Measurements from ENCODE around the gene BTBD3.

DNA sequence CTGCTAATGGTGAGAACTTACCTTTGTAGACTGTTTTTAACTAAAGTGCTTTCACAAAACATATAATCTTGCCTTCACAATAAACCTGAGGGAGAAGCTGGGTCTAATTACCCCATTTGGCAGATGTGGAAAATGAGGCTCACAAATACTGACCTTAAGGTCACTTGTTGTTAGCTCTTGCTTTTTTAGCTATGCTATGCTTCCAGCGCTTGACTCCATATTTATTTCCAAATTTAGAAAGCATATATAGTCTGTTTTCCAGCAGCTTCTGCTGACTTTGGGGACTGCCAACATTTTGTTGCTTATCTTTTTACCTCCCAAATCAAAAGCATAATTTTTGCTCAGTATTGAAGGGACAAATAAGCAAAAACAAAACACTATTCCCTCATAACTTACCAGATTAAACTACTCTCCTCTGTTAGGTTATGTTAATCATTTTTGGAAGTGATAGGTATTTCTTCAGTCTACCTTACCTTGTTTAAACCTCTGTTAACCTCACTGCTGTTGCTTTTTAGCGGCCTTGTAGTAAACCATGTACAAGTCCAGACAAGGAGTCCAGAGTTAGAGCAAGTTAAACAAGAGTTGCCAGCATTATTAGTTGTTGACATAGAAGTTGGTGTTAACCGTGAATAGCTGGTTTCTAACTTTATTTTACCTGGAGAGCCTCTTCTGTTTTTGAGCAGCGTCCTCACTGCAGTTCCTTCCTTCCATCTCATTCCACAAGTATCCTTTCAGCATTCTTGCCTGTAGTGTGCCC lies 4.9 kb upstream of the BTBD3 start:
- TF ChIP-seq POLR2A (IDR thresholded peaks at IDR 0.05; ENCODE audit: low read depth, low read length) (no peak), POLR2AphosphoS5 (IDR thresholded peaks at IDR 0.05; ENCODE audit: low read depth, low read length) (no peak)
